ENCODE measurements around the gene DKC1.

- peak; percentile 77 for TF ChIP-seq CTCF (IDR thresholded peaks at IDR 0.05)
- TF ChIP-seq POLR2AphosphoS5 (IDR thresholded peaks at IDR 0.05; ENCODE audit: low read depth, low read length): no peak
- no peak for TF ChIP-seq REST (IDR thresholded peaks at IDR 0.05; ENCODE audit: insufficient read depth in 1 of 2, low read depth in 2 of 2, low read length in 1 of 2)
Observed at GRCh38 chrX:154714925-154715324, 47.7 kb upstream of the DKC1 start.

Data from Panc1 (cell line).